Measurements from ENCODE around the gene FAM222A. TPM values are rescaled to one million over a fixed set of nuclear protein-coding genes. Genes with fewer than 3 reads are reported as not detected.

FAM222A gene
- polyA plus RNA-seq, 1 donor (not counting 4 experiments of a cell fraction or from before 2014, with no cell fraction given) = 0.05 TPM

DNA sequence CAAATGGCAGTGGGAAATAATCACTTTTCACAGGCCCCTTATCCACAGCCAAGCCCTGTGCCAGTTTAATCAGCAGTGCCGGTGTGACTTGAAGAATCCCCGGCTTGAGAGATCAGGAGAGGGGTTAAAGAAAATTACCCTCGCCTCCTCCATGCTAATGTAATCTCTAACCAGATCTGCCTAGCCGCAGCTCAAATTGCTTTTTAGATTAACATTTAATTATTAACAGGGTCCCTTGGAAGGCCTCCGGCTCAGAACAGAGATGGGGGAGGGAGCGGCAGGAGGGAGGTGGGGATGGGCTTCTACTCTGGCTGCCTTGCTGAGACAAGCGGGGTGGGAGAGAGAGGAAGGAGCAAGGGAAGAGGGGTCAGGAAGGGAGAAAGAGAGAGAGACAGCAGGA lies 24.0 kb downstream of the FAM222A start:
- Histone ChIP-seq H3K36me3 (ENCODE audit: control insufficient read depth in 2 of 2, extremely low read depth in 1 of 2, insufficient read depth in 2 of 2, low read length in 2 of 2) (no peaks in the 10 kb centered on the region), H3K9me1 (ENCODE audit: control insufficient read depth, extremely low read depth, insufficient read depth, low read length) (no peaks in the 10 kb centered on the region), H3K79me2 (ENCODE audit: control insufficient read depth, insufficient read depth, low read length) (no peaks in the 10 kb centered on the region), H3K4me2 (ENCODE audit: control insufficient read depth, extremely low read depth, insufficient read depth, low read depth, low read length) (no peak overlapping the region), H3K9ac (ENCODE audit: control insufficient read depth, extremely low read depth, insufficient read depth, low read length) (no peak overlapping the region), H2AFZ (ENCODE audit: control insufficient read depth, low read length) (no peak overlapping the region), H3K27me3 (ENCODE audit: control insufficient read depth, extremely low read depth, insufficient read depth, low read length) (no peaks in the 10 kb centered on the region), H3K27ac (ENCODE audit: control insufficient read depth, insufficient read depth, low read length) (no peak overlapping the region), H3K4me3 (ENCODE audit: control insufficient read depth in 2 of 3, extremely low read depth in 1 of 3, insufficient read depth in 2 of 3, low read depth in 1 of 3, low read length in 3 of 3) (no peak overlapping the region), H4K20me1 (ENCODE audit: control insufficient read depth, extremely low read depth, insufficient read depth, low read length) (no peaks in the 10 kb centered on the region), H3K4me1 (ENCODE audit: control insufficient read depth, extremely low read depth, insufficient read depth, low read length) (no peaks in the 10 kb centered on the region), H3K9me3 (ENCODE audit: control insufficient read depth, low read depth, low read length) (no peaks in the 10 kb centered on the region)
- no peak for TF ChIP-seq EZH2 (IDR thresholded peaks at IDR 0.05; ENCODE audit: low read length)
- TF ChIP-seq, protein P1, sequence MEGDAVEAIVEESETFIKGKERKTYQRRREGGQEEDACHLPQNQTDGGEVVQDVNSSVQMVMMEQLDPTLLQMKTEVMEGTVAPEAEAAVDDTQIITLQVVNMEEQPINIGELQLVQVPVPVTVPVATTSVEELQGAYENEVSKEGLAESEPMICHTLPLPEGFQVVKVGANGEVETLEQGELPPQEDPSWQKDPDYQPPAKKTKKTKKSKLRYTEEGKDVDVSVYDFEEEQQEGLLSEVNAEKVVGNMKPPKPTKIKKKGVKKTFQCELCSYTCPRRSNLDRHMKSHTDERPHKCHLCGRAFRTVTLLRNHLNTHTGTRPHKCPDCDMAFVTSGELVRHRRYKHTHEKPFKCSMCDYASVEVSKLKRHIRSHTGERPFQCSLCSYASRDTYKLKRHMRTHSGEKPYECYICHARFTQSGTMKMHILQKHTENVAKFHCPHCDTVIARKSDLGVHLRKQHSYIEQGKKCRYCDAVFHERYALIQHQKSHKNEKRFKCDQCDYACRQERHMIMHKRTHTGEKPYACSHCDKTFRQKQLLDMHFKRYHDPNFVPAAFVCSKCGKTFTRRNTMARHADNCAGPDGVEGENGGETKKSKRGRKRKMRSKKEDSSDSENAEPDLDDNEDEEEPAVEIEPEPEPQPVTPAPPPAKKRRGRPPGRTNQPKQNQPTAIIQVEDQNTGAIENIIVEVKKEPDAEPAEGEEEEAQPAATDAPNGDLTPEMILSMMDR (optimal IDR thresholded peaks at IDR 0.05 in 1 of 3, IDR thresholded peaks at IDR 0.05 in 1 of 3, conservative IDR thresholded peaks at IDR 0.05 in 1 of 3; ENCODE audit: extremely low read depth in 1 of 3, insufficient read depth in 2 of 3, low read length in 3 of 3) = no peak
- FAIRE-seq (no peak), DNase-seq (ENCODE audit: low read depth, low spot score) (no peak)
- dilution Hi-C loops (cut with MboI; ENCODE audit: extremely low pct_ligation_motif_present, low sequenced_read_pairs) = no loop called here

DNA sequence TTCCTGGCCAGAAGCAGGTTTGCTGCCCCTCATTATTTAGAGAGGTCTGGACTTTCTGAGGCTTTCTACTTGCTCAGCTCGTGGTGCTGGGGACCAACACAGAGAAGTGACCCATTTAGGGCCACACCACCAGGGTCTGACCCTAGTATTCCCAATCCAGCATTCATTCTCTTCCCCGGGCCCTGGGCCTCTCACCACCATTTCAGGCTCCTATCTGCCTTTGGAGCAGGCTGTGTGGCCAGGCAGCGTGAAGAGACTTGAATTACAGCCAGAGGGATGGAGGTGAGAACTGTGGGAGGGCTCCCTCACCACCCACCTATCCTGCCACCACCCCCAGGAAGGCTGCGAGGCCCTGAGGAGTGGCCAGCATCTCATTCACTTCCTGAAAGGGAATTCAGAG lies 24.6 kb downstream of the FAM222A start:
- H3K27ac ChIP-seq (ENCODE audit: control insufficient read depth, insufficient read depth, low read length) = no peak overlapping the region
- H3K79me2 ChIP-seq (ENCODE audit: control insufficient read depth, insufficient read depth, low read length) = no peaks in the 10 kb centered on the region
- no peak overlapping the region for H3K4me2 ChIP-seq (ENCODE audit: control insufficient read depth, extremely low read depth, insufficient read depth, low read depth, low read length)
- H3K4me3 ChIP-seq (ENCODE audit: control insufficient read depth in 2 of 3, extremely low read depth in 1 of 3, insufficient read depth in 2 of 3, low read depth in 1 of 3, low read length in 3 of 3) = no peak overlapping the region
- TF ChIP-seq, protein P1 (optimal IDR thresholded peaks at IDR 0.05 in 1 of 3, IDR thresholded peaks at IDR 0.05 in 1 of 3, conservative IDR thresholded peaks at IDR 0.05 in 1 of 3; ENCODE audit: extremely low read depth in 1 of 3, insufficient read depth in 2 of 3, low read length in 3 of 3) = no peak
- TF ChIP-seq EZH2 (IDR thresholded peaks at IDR 0.05; ENCODE audit: low read length) = no peak
- DNase-seq (ENCODE audit: low read depth, low spot score) = no peak
- no peaks in the 10 kb centered on the region for H3K9me3 ChIP-seq (ENCODE audit: control insufficient read depth, low read depth, low read length)
- H2AFZ ChIP-seq (ENCODE audit: control insufficient read depth, low read length) = no peak overlapping the region
- FAIRE-seq = no peak
- dilution Hi-C loops (cut with MboI; ENCODE audit: extremely low pct_ligation_motif_present, low sequenced_read_pairs) = no loop called here
- H4K20me1 ChIP-seq (ENCODE audit: control insufficient read depth, extremely low read depth, insufficient read depth, low read length) = no peaks in the 10 kb centered on the region
- H3K9me1 ChIP-seq (ENCODE audit: control insufficient read depth, extremely low read depth, insufficient read depth, low read length) = no peaks in the 10 kb centered on the region
- no peaks in the 10 kb centered on the region for H3K4me1 ChIP-seq (ENCODE audit: control insufficient read depth, extremely low read depth, insufficient read depth, low read length)
- H3K9ac ChIP-seq (ENCODE audit: control insufficient read depth, extremely low read depth, insufficient read depth, low read length) = no peak overlapping the region
- no peaks in the 10 kb centered on the region for H3K36me3 ChIP-seq (ENCODE audit: control insufficient read depth in 2 of 2, extremely low read depth in 1 of 2, insufficient read depth in 2 of 2, low read length in 2 of 2)
- no peaks in the 10 kb centered on the region for H3K27me3 ChIP-seq (ENCODE audit: control insufficient read depth, extremely low read depth, insufficient read depth, low read length)

Data from keratinocyte (primary cell).